ENCODE data around the gene XRCC2.
"Not testable (repeated sequence)": the region's sequence is repeated elsewhere in the genome, so short reads cannot be mapped to it uniquely, and the experiment has no call there.

XRCC2 gene

DNA sequence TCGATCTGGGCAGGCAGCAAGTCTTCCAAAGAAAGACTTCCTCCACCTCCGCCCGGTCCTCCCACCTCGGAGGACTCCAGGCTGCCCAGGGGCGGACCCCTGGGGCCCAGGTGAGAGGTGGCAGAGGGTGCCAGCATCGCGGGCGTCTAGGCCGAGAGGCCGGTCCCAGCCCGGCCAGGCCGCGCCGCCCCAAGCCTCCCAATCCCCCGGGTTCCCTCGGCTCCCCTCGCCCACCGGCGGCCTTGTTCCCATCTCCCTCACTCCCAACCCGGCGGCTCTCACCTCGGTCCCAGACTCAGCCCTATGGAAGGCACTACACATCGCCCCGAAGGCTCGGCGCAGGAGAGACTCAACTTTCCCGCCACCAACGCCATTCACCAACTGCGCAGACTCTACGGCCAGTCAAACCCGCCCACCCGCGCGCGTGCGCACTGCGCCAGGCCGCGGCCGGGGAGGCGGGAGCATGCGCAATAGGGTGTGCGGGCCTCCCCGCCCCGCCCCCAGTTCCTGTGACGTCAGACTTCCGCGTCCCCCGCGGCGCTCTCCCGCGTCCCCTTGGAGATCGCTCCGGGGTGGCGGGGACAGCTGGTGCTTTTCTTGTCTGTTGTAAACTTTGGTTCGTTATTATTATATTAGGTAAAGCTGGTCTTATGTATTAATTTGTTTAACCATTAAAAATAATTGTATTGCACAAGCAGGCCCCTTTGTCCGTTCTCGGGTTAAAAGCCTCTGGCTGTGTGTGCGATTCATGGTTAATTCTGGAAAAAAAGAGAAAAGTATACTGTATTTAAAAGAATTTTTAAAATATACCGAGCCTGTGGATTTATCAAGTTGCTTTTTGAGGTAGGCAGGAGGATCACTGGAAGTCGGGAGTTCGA is at the start of gene XRCC2:
Gene XRCC2 (minus strand): TSS at position 383 of the 878 bp plus-strand sequence. CDS start 62 bp downstream, at position 321.
- peak; percentile 90 for DNase-seq

GRCh38 chr7:152723364-152723763 is 47.4 kb upstream of the XRCC2 start:
- DNase-seq = no peak

GRCh38 chr7:152712412-152713042 is 36.6 kb upstream of the XRCC2 start:
- DNase-seq = not testable (repeated sequence)

GRCh38 chr7:152711444-152711944 is 35.6 kb upstream of the XRCC2 start:
- no peak for DNase-seq

- no peak for DNase-seq
Observed at GRCh38 chr7:152710153-152710442, 34.2 kb upstream of the XRCC2 start.

GRCh38 chr7:152709287-152710152 is 33.6 kb upstream of the XRCC2 start:
- DNase-seq = peak; percentile 21

DNA sequence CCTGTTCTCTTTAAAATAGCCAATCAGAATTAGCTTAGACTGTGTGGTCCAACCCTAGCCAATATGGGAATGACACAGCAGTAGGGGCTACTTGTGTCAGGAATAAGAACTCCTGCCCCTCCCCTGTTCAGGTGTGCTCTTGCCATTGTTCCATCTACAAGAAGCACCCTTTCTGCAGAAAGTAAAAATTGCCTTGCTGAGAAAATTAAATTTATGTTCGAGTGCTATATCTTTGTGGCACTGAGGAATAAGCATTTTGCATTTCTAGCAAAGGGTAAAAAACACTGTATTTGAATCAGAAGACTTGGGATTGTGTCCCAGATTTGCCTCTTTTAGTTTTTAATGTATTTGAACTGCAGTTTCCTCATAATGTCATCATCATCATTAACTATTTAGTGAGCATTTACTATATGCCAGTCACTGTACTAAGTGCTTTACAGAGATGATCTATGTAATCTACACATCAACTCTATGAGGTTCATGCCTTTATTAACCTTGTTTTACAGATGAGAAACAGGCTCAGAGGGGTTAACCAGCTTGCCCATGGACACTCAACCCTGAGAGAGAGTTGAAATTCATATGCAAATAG is 28.9 kb upstream of the XRCC2 start:
- no peak for DNase-seq

DNA sequence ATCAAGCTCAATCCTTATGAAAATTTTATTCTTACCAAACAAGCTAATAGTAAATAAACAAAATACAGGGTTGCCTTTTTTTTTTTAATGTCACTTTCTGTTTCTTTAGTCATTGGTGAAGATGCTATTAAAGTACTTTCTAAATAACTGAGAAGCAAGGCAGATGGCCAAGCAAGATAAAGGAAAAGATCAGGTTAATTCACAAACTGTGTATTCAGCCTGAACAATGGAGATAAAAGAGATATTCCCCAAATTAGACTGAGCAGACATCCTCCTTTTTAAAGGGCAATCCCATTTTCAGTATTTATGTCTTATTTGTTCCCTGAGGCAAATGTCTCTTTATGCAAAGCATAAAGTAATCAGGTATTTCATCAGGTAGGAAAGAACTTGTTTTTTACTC is 23.1 kb upstream of the XRCC2 start:
- no peak for DNase-seq

DNA sequence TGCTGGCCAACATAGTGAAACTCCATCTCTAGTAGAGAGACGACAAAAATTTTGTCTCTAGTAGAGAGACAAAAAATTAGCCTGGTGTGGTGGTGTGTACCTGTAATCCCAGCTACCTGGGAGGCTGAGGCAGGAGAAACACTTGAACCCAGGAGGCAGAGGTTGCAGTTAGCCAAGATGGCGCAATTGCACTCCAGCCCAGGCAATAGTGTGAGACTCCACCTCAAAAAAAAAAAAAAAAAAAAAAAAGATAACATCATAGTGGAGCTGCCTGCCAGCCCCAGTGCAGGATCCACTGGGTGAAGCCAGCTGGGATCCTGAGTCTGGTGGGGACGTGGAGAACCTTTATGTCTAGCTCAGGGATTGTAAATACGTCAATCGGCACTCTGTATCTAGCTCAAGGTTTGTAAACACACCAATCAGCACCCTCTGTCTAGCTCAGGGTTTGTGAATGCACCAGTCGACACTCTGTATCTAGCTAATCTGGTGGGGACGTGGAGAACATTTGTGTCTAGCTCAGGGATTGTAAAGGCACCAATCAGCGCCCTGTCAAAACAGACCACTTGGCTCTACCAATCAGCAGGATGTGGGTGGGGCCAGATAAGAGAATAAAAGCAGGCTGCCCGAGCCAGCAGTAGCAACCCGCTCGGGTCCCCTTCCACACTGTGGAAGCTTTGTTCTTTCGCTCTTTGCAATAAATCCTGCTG is 21.5 kb upstream of the XRCC2 start:
- DNase-seq = not testable (repeated sequence)

- DNase-seq = not testable (repeated sequence)
Observed at GRCh38 chr7:152692196-152692595, 16.3 kb upstream of the XRCC2 start.

DNA sequence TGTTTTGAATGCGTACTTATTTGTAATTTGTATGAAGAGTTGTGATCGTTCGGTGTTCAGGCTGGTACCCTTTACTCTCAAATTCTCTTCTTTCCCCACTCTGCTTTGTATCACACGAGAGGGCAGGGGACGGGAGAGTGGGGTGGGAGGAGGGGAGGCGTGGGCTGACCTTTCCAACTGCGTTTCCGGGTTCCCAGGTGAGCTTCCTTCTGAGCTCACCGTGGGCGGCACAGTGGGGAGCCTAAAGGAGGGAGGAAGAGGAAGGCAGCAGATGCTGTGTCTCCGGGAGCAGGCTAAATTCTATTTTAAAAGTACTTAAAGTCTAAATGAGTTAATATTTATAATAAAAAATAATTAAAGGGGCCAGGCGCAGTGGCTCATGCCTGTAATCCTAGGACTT is 7.4 kb upstream of the XRCC2 start:
- DNase-seq = no peak

DNA sequence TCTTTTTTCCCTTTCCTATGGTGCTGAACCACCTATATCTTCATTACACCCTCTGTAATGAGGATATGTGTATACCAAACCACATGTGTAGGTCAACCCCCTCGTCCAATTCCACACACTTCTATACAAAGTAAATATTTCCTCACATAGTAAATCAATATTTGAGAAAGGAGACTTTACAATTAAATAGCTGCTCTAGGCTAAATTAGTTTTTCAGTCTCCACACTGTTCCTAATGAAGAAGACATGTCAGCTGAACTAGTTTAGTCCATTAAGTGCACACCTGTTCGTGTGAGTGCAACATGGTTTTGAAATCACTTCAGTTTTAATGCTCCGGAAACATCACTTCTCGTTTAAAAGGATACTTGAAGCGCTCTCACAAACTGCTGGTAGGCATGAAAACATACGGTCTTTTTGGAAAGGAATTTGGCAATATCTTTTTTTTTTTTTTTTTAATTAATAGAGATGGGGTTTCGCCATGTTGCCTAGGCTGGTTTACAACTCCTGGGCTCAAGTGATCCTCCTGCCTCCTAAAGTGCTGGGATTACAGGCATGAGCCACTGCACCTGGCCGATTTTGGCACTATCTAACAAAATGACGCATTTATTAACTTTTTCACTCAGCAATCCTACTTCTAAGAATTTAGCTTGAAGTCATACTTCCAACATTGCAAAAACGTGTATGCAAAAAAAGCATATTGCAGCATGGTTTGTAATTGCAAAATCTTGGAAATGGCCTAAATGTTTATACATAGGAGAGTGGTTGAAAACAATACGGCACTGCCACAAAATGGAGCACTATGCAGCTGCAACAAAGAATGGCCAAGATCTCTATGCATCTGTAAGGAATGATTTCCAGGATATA is 2.1 kb upstream of the XRCC2 start:
- DNase-seq = no peak

DNA sequence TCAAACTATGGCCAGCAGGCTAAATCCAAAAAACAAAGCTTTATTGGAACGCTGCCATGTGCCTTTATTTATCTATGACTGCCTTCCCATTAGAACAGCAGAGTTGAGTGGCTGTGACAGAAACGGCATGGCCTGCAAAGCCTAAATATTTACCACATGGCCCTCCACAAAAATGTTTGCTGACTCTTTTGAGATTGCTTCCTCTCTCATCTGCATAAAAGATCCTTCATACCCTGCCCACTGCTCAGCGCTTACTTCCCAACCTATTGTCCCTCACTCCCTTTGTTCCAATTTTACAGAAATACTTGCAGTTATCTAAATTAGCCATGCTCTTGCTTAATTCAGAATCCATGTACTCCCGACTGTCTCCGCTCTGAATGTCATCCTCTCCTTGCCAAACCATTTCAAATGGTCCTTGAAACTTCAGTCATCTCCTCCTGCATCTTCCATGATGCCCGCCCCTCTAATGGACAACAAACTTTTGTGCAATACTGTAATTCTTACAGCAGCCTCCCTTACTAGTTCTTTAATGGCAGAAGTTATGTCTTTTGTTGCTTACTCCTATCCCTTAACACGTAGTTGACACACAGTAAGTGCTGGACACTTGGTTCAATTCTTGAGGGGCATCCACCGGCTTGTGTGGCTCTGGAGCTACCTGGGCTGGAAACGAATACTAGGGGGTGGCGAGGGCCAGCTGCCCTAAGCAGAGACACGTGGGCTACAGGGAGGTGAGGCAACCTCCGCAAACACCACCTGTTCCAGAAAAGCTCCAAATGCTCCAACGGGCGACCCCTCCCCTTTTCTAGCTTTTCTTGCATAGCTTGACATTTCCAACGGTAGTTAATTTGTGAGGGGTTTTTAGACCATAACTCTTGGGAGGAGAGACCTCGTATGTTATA is 832 bp downstream of the XRCC2 start:
- peak; percentile 25 for DNase-seq

DNA sequence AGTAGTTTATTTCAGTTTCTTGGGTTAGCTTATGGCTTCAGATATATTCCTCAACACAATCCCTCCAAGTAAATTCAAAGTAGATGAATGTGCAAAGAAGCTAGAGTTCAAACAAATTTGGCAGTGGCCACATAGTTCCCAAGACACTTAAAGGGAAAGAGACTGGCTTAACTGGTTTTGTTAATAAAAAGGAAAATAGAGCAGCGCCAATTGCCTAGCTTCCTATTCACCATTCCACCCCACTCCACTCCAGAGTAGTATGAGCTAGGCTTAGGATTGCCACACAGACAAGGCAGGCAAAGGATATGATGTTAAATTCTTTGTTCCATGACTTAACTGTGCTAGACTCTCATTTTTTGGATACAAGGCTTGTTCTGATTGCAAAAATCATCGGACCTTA is 2.0 kb downstream of the XRCC2 start:
- no peak for DNase-seq

GRCh38 chr7:152672626-152673025 is 3.3 kb downstream of the XRCC2 start:
- DNase-seq = no peak

DNA sequence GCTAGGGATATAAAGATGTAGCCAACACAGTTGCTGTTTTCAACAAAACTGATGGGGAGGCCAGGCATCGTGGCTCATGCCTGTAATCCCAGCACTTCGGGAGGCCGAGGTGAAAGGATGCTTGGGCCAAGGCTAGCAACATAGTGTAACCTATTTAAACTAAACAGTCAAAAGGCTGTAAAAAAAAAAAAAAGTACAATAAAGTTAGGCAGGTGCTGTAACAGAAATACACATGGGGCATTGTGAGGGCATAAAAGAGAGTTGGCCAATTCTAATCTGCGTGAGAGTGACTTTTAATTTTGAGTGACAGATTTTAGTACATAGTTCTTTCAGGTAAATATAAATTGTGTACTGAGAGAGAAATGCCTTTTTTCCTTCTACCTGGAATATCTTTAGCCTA is 6.2 kb downstream of the XRCC2 start:
- no peak for DNase-seq

- no peak for DNase-seq
Observed at GRCh38 chr7:152668975-152669374, 7.0 kb downstream of the XRCC2 start.

DNA sequence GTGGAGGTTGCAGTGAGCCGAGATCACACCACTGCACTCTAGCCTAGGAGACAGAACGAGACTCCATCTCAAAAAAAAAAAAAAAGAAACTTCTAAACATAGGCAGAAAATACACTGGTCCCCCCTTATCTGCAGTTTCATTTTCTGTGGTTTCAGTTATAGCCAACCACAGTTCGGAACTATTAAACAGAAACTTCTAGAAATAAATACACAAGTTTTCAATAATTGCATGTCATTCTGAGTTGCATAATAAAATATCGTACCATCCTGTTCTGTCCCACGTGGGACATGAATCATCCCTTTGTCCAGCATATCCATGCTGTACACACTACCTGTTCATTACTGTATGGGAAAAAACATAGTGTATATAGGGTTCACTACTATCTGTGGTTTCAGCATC is 8.0 kb downstream of the XRCC2 start:
- no peak for DNase-seq

- no peak for DNase-seq
Observed at GRCh38 chr7:152666078-152666477, 9.9 kb downstream of the XRCC2 start.

DNA sequence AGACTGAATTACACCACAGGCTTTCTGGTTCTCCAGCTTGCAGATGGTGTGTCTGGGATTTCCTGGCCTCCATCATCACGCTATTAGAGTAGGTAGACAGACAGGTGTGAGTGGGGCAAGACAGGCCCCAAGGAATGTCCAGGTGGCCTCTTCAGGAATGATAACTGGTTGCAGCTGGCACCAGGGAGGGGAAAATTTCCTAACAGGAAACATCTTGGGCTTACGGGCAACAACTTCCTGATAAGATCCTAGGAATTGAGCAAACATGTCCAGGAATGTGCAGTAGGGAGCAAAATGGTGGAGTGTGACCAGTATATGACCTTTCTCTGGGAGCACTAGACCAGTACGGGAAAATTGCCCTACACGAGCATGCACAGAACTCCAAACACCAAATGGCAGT is 11.3 kb downstream of the XRCC2 start:
- DNase-seq = no peak

All from fibroblast of skin of right biceps (primary cell).